ENCODE results near the gene PDE4D.
"Not testable (repeated sequence)": the region's sequence is repeated elsewhere in the genome, so short reads cannot be mapped to it uniquely, and the experiment has no call there.

The PDE4D gene

GRCh38 chr5:59003641-59004040, 889.9 kb downstream of the PDE4D start:
- no peak for DNase-seq (ENCODE audit: low read depth)

- DNase-seq (ENCODE audit: low read depth), result no peak
Observed at GRCh38 chr5:59003124-59003523, 890.4 kb downstream of the PDE4D start.

- no peak for DNase-seq (ENCODE audit: low read depth)
Observed at GRCh38 chr5:59002162-59002825, 891.2 kb downstream of the PDE4D start.

- DNase-seq (ENCODE audit: low read depth), result no peak
Observed at GRCh38 chr5:59001716-59002115, 891.8 kb downstream of the PDE4D start.

- DNase-seq (ENCODE audit: low read depth), result no peak
Observed at GRCh38 chr5:59001154-59001553, 892.4 kb downstream of the PDE4D start.

- DNase-seq (ENCODE audit: low read depth), result no peak
Observed at GRCh38 chr5:59000211-59000610, 893.3 kb downstream of the PDE4D start.

- no peak for DNase-seq (ENCODE audit: low read depth)
Observed at GRCh38 chr5:58999804-59000203, 893.7 kb downstream of the PDE4D start.

GRCh38 chr5:58998544-58998943, 895.0 kb downstream of the PDE4D start:
- no peak for DNase-seq (ENCODE audit: low read depth)

- DNase-seq (ENCODE audit: low read depth), result not testable (repeated sequence)
Observed at GRCh38 chr5:58995779-58996178, 897.7 kb downstream of the PDE4D start.

- DNase-seq (ENCODE audit: low read depth), result no peak
Observed at GRCh38 chr5:58993461-58993860, 900.1 kb downstream of the PDE4D start.

GRCh38 chr5:58988938-58989337, 904.6 kb downstream of the PDE4D start:
- DNase-seq (ENCODE audit: low read depth), result no peak

GRCh38 chr5:58987193-58987592, 906.3 kb downstream of the PDE4D start:
- no peak for DNase-seq (ENCODE audit: low read depth)

GRCh38 chr5:58986281-58986680, 907.2 kb downstream of the PDE4D start:
- no peak for DNase-seq (ENCODE audit: low read depth)

GRCh38 chr5:58985759-58986158, 907.8 kb downstream of the PDE4D start:
- no peak for DNase-seq (ENCODE audit: low read depth)

GRCh38 chr5:58985311-58985710, 908.2 kb downstream of the PDE4D start:
- no peak for DNase-seq (ENCODE audit: low read depth)

GRCh38 chr5:58983526-58984452, 909.7 kb downstream of the PDE4D start:
- DNase-seq (ENCODE audit: low read depth), result no peak

- no peak for DNase-seq (ENCODE audit: low read depth)
Observed at GRCh38 chr5:58980890-58981289, 912.6 kb downstream of the PDE4D start.

- DNase-seq (ENCODE audit: low read depth), result no peak
Observed at GRCh38 chr5:58979090-58979489, 914.4 kb downstream of the PDE4D start.

- no peak for DNase-seq (ENCODE audit: low read depth)
Observed at GRCh38 chr5:58974601-58975000, 918.9 kb downstream of the PDE4D start.

GRCh38 chr5:58974083-58974482, 919.4 kb downstream of the PDE4D start:
- no peak for DNase-seq (ENCODE audit: low read depth)

GRCh38 chr5:58972301-58972700, 921.2 kb downstream of the PDE4D start:
- DNase-seq (ENCODE audit: low read depth), result no peak

GRCh38 chr5:58970766-58971165, 922.8 kb downstream of the PDE4D start:
- DNase-seq (ENCODE audit: low read depth), result no peak

- no peak for DNase-seq (ENCODE audit: low read depth)
Observed at GRCh38 chr5:58969795-58970194, 923.7 kb downstream of the PDE4D start.
